ENCODE data around the gene NRG2.

GRCh38 chr5:139809331-139809810 is 233.7 kb downstream of the NRG2 start:
- TF ChIP-seq EZH2 (IDR thresholded peaks at IDR 0.05; ENCODE audit: insufficient read depth, poor library complexity, severe bottlenecking) = no peak
- no peak for TF ChIP-seq EZH2phosphoT487 (IDR thresholded peaks at IDR 0.05; ENCODE audit: insufficient read depth, low read depth)
